GM21786 (cell line): ENCODE data around the gene NGB.

Experiments
- ATAC-seq: cut with Tn5 transposase; IDR thresholded peaks from one replicate; pipeline ENCODE4 v1.9.1; 2021; ENCODE audit not compliant: unreplicated experiment

The NGB gene

DNA sequence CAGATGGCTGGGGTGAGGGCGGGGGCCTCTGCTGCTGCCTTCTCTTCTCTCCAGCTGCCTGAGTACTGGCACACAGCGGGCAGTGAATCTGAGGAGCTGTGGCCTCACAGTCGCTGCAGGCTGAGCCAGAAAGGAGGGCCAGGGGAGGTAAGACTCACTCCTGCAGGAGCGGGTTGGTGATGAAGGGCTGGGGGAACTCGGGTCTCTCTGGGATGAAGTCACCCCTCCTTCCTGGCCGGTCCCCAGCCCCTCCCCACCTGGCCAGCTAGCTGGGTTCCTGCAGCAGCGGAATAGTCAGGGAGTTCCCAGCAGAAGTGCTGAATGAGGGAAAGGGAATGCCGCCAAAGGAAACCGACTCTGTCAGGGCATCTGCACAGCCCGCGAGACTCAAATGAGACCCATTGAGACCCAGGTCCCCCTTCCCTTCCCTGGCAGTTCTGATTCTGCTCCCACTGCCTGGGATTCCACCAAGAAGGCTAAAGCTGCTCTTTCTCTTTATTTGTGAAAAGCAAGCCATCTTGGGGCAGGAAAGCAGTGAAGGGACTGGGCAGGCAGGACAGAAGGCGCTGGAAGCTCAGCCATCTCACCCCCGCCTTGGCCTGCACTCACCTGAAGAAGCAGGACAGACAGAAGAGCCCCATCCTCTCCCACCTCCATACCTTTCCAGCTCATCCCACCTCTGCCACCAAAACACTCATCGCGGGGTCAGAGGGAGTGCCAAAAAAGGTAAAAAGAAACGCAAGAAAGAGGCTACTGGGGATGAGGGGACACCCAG lies 5.3 kb downstream of the NGB start:
- no peak for ATAC-seq

DNA sequence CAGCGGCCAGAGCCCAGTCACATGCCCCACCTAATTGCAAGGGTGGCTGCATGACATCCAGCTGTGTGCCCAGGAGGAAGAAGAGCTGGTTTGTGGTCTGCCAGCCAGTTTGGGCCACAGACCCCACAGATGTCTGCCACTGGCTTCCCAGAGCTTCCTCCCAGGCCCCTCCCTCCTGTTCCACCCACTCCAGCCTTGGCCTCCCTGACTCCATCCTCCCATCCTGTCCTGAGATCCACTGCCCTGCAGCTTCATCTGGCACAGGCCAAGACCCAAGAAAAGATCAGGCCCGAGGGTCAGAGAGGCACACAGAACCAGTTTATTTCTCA lies 5.9 kb downstream of the NGB start:
- ATAC-seq, result no peak

GRCh38 chr14:77264466-77265186 lies 6.4 kb downstream of the NGB start:
- no peak for ATAC-seq

DNA sequence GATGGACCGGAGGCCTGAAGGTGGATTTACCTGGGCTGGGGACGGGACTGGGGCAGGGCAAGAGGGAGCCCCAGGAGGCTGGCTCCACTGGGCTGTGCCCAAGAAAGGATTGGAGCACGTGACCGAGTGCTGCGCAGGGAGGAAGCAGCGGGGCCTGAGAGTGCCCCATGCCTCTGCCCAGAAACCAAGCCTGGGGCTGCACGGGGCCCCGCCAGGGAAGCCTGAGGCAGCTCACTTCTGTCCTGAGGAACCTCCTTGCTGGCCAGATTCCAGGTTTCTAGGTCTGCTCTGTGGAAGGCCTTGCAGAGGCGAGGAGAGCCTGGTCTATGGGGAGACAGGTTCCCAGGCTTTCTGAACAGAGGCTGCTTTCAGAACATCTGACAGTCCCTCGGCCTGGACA lies 10.4 kb downstream of the NGB start:
- no peak for ATAC-seq

DNA sequence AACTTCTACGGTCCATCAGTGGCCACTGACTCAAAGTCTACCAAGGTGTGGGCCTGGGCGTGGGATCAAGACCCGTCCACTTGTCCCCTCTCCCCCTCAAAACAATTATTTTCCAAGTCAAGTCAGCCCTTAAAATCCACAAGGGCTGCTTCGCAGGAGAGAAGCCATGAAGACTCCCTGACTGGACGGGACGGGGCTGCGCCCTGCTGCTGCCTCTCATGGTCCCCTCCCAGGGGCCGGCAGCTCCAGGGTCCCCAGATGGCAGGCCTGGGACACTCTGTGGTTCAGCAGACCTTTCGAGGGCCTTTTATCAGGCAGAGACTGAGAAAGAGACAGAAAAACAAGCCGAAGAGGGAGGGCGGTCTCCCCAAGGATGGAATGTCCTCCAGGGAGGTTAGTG lies 10.8 kb downstream of the NGB start:
- no peak for ATAC-seq

GRCh38 chr14:77259025-77259715 lies 11.8 kb downstream of the NGB start:
- ATAC-seq, result no peak

- ATAC-seq, result no peak
Measured at GRCh38 chr14:77258566-77258965, 12.4 kb downstream of the NGB start.

DNA sequence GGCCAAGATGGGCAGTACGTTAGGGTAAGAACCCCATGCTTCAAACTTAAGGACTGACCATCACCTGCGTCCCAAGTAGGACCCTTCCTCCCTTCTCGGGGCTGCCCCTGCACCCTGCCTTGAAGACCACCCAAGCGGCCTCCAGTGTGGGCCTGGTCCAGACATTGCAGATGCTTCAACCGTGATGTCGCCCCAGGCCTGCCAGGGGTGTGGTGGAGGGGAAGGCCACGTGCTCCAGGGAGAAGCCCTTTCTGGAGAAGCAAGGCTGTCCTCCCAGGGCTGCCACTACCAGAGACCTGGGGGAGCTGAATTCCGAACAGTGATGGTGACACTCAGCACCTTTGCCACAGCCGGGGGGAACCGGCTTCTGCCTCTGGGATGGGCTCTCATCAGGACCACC lies 13.3 kb downstream of the NGB start:
- ATAC-seq, result no peak

- no peak for ATAC-seq
Measured at GRCh38 chr14:77256694-77257093, 14.3 kb downstream of the NGB start.

- ATAC-seq, result no peak
Measured at GRCh38 chr14:77253333-77254190, 17.4 kb downstream of the NGB start.

- no peak for ATAC-seq
Measured at GRCh38 chr14:77251870-77252269, 19.1 kb downstream of the NGB start.

DNA sequence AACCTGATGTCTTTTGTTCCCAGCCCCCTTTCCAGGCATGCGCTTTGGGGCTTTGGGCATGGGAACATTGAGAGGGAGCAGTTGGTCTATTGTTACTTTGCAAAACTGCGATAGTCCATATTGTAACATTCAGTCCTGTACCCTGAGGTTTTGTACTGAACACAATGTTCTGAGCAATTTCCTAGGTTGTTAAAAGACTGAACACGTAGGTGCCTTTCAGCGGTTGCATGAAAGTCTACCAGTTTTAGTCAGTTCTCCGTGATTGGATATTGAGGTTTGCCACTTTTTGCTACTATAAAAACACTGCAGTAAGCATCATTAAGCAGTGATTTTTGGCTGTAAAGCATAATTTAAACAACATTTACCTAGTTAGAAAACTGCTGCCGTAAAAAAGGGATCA lies 20.1 kb downstream of the NGB start:
- ATAC-seq, result no peak

DNA sequence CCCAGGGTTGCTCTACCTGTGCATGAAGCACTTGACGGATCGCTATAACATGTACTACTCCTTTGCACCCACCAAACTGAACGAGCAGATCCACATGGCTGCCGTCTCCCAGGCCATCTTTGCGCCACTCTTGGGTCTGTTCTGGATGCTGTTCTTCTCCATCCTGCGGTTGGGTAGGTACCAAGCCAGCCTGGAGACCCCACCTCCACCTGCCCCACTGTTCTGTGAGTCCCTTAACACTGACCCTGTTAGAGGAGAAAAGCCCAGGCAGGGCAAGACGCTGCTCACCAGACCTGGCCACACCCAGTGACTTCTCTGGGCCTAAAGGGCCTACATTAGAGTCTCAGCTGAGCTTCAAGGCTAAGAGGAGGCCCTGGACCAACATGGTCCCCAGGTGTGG lies 21.7 kb downstream of the NGB start:
- ATAC-seq, result no peak

DNA sequence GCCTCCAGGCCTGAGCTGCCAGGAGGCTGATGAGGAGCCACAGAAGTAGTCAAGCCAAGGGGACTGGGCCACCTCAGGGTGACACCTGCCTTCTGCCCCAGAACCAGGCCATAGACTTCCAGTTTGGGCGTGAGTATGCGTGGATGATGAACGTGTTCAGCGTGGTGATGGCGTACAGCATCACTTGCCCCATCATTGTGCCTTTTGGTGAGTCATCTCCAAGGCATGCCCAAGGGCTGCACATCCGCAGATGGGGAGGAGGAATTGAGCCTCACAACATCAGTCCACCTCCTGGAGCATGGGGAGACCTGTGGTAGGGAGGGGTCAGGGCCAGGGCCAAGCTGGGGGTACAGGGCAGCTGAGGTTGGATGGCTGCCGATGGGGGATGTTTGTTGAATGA lies 22.3 kb downstream of the NGB start:
- no peak for ATAC-seq

GRCh38 chr14:77246784-77247183 lies 24.2 kb downstream of the NGB start:
- ATAC-seq, result no peak

DNA sequence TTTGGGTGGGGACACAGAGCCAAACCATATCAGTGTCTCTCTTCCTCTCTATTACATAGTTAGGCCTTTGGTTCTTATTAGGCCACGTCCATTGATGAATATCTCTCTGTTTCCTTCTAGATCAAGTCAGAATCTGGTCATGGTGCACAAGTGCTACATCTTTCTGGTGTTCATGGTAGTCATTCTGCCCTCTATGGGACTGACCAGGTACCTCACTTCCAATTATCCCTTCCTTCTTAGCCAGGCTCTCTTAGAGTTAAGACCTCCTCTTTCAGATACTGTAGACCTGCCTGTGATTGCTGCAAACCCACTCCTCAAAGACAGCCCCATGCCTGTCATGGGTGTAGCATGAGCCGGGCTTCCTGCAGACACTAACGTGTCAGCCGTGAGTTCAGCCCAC lies 25.2 kb downstream of the NGB start:
- ATAC-seq, result no peak

- ATAC-seq, result no peak
Measured at GRCh38 chr14:77243853-77244252, 27.2 kb downstream of the NGB start.

GRCh38 chr14:77242752-77243151 lies 28.3 kb downstream of the NGB start:
- ATAC-seq, result no peak

- no peak for ATAC-seq
Measured at GRCh38 chr14:77241955-77242354, 29.1 kb downstream of the NGB start.

GRCh38 chr14:77240336-77240915 lies 30.6 kb downstream of the NGB start:
- ATAC-seq, result no peak

DNA sequence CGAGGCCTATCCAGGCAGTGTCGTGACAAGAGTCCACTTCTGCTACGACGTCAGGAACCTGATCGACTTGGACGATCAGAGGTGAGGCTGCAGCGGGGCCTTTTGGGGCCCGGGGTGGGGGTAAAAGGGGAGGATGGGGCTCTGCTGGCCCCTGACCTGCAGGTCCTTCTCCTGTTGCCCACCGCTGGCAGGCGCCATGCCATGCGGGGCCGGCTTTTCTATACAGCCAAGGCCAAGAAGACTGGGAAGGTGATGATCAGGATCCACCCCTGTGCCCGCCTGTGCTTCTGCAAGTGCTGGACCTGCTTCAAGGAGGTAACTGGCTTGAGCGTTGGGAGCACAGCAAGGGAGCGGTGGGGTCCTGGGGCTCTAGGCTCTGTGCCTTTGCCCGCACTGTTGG lies 31.6 kb downstream of the NGB start:
- ATAC-seq, result no peak
